ENCODE data around the gene TMEM134.

DNA sequence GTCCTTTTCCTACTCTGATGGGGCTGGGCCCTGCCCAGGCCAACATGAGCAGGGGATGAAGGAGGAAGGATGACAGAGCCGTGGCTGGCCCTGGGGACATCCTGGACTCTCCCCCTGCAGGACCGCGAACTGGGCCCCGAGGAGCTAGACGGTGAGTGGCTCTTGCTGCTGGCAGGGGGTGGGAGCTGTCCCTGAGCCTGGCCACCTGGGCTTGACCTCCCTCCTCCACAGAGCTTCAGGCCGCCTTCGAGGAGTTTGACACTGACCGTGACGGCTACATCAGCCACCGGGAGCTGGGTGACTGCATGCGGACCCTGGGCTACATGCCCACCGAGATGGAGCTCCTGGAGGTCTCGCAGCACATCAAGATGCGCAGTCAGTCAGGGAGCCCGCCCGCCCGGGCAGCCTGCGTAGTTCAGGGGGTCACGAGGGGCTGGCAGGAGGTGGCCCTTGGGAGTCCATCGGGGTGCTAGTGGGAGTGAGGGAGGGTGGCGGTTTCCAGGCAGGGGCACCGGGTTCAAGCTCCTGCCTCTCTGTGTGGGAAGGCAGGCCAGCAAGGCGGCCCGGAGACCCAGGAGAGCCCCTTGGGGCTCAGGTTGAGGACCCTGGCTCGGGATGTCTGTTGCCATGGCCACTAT, 12.9 kb downstream of the TMEM134 start:
- TF ChIP-seq, protein P1, sequence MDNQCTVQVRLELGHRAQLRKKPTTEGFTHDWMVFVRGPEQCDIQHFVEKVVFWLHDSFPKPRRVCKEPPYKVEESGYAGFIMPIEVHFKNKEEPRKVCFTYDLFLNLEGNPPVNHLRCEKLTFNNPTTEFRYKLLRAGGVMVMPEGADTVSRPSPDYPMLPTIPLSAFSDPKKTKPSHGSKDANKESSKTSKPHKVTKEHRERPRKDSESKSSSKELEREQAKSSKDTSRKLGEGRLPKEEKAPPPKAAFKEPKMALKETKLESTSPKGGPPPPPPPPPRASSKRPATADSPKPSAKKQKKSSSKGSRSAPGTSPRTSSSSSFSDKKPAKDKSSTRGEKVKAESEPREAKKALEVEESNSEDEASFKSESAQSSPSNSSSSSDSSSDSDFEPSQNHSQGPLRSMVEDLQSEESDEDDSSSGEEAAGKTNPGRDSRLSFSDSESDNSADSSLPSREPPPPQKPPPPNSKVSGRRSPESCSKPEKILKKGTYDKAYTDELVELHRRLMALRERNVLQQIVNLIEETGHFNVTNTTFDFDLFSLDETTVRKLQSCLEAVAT (IDR thresholded peaks at IDR 0.05): no peak
- no peak for TF ChIP-seq CHD1 (IDR thresholded peaks at IDR 0.05; ENCODE audit: low read depth, low read length)

Measured in GM12878 (cell line).